A549 (cell line): ENCODE results near the gene CHRND. TPM values are rescaled to one million over a fixed set of nuclear protein-coding genes. Genes with fewer than 3 reads are reported as not detected.

ENCODE experiments used
- ATAC-seq, 2 experiments: fragments of 200-7000 bp in 1 of 2; fragments of >200 bp in 1 of 2; cut with Nextera tagmentation in 1 of 2; cut with Tn5 transposase in 1 of 2; 3 replicates each; pipeline versions ENCODE4 v1.8.0 to v1.9.1; 2018 to 2020; ENCODE audit warnings: mild to moderate bottlenecking in 1 of 2, moderate library complexity in 1 of 2
- CTCF ChIA-PET: fragments of 300-600 bp; sonication (Branson Sonifier 250); formaldehyde crosslinking; extraction: SDS; loops from one replicate; lab custom pipeline; 2021; ENCODE audit warnings: antibody characterized with exemption, inconsistent platforms; lab: Yijun Ruan, JAX
- POLR2A ChIA-PET: fragments of 350-600 bp; formaldehyde crosslinking; extraction: SDS; loops from one replicate; lab custom pipeline; 2021; ENCODE audit warnings: antibody characterized with exemption, inconsistent platforms; lab: Yijun Ruan, JAX
- DNase-seq, 2 experiments: peaks; one replicate each; pipeline versions ENCODE4 v3.0.0 to v3.0.0-alpha.2; 2011 to 2016; ENCODE audit warnings: low read depth in 1 of 2, low spot score in 1 of 2
- FAIRE-seq: peaks from 2 replicates; lab custom pipeline; 2011; peaks lifted over from hg19 to GRCh38; lab: Jason Lieb, UNC
- H3K27ac ChIP-seq, 2 experiments: fragments of >200 bp; sonication (Bioruptor Twin); formaldehyde crosslinking; 3 replicates each; pipeline ENCODE4 v1.5.1; 2016 to 2017
- H3K4me1 ChIP-seq: fragments of >200 bp; sonication (Bioruptor Twin); formaldehyde crosslinking; 3 replicates; pipeline ENCODE4 v1.6.1; 2016
- H3K4me2 ChIP-seq: fragments of >200 bp; sonication (Bioruptor Twin); formaldehyde crosslinking; 3 replicates; pipeline ENCODE4 v1.6.1; 2016
- H3K4me3 ChIP-seq: fragments of >200 bp; sonication (Bioruptor Twin); formaldehyde crosslinking; 3 replicates; pipeline ENCODE4 v1.5.1; 2016
- H3K9me3 ChIP-seq: fragments of >200 bp; sonication (Bioruptor Twin); formaldehyde crosslinking; 3 replicates; pipeline ENCODE4 v1.6.1; 2016
- CBX8 ChIP-seq: fragments of 200-600 bp; sonication (generic); IDR thresholded peaks from 2 replicates; pipeline ENCODE4 v1.6.1; 2016
- CHD2 ChIP-seq: fragments of 150-350 bp; IDR thresholded peaks from 2 replicates; pipeline ENCODE4 v1.6.1; 2014; ENCODE audit warnings: low read length; ENCODE audit not compliant: partially characterized antibody
- CHD4 ChIP-seq: fragments of 200-600 bp; sonication (generic); IDR thresholded peaks from 2 replicates; pipeline ENCODE4 v1.6.1; 2016; ENCODE audit warnings: antibody characterized with exemption, mild to moderate bottlenecking, borderline replicate concordance
- CTCF ChIP-seq: fragments of >200 bp; sonication (Bioruptor Twin); formaldehyde crosslinking; IDR thresholded peaks from 3 replicates; pipeline ENCODE4 v1.5.1; 2016
- EHF ChIP-seq: fragments of 250-450 bp; sonication (Bioruptor Pico); IDR thresholded peaks from 2 replicates; pipeline ENCODE4 v1.5.0; 2020; ENCODE audit warnings: mild to moderate bottlenecking
- EHMT2 ChIP-seq: fragments of 200-600 bp; sonication (generic); IDR thresholded peaks from 2 replicates; pipeline ENCODE4 v1.6.1; 2016; ENCODE audit warnings: antibody characterized with exemption, low read depth, mild to moderate bottlenecking, moderate library complexity
- EP300 ChIP-seq, 2 experiments: fragments of >200 bp; sonication (Bioruptor Twin); formaldehyde crosslinking; IDR thresholded peaks; 2 replicates in 1 of 2; 3 replicates in 1 of 2; pipeline ENCODE4 v1.6.1; 2016 to 2017
- FOSB ChIP-seq: fragments of 250-450 bp; sonication (Bioruptor Pico); IDR thresholded peaks from 2 replicates; pipeline ENCODE4 v1.5.0; 2020; ENCODE audit warnings: mild to moderate bottlenecking, moderate library complexity
- HDAC2 ChIP-seq: fragments of 200-600 bp; sonication (generic); IDR thresholded peaks from 2 replicates; pipeline ENCODE4 v1.6.1; 2016
- JUNB ChIP-seq: fragments of >200 bp; sonication (Bioruptor Twin); formaldehyde crosslinking; IDR thresholded peaks from 2 replicates; pipeline ENCODE4 v1.6.1; 2016
- KDM5A ChIP-seq: fragments of 200-600 bp; sonication (generic); IDR thresholded peaks from 2 replicates; pipeline ENCODE4 v1.6.1; 2016; ENCODE audit warnings: antibody characterized with exemption, mild to moderate bottlenecking
- MAFK ChIP-seq: fragments of 450-650 bp; IDR thresholded peaks from 2 replicates; pipeline ENCODE4 v1.6.1; 2014; ENCODE audit not compliant: partially characterized antibody
- MYC ChIP-seq: IDR thresholded peaks from 2 replicates; pipeline ENCODE4 v1.6.1; 2012; ENCODE audit warnings: mild to moderate bottlenecking, inconsistent platforms, low read length, improper control_type of control experiment, borderline replicate concordance
- NFE2L2 ChIP-seq: fragments of 150-350 bp; conservative IDR thresholded peaks from 2 replicates; pipeline ENCODE4 v1.6.1; 2014; ENCODE audit warnings: low read length
- NPAS2 ChIP-seq: fragments of 250-450 bp; sonication (Bioruptor Pico); IDR thresholded peaks from 2 replicates; pipeline ENCODE4 v1.8.0; 2022; ENCODE audit warnings: mild to moderate bottlenecking, moderate library complexity, borderline replicate concordance
- PBX3 ChIP-seq: IDR thresholded peaks from 2 replicates; pipeline ENCODE4 v1.6.1; 2012
- POLR2AphosphoS2 ChIP-seq: conservative IDR thresholded peaks from 2 replicates; pipeline ENCODE4 v1.6.1; 2012; ENCODE audit warnings: low read length, improper control_type of control experiment, inconsistent platforms
- RAD21 ChIP-seq, 2 experiments: fragments of >200 bp in 1 of 2; sonication (Bioruptor Twin) in 1 of 2; formaldehyde crosslinking in 1 of 2; IDR thresholded peaks in 1 of 2; conservative IDR thresholded peaks in 1 of 2; 2 replicates in 1 of 2; 3 replicates in 1 of 2; pipeline ENCODE4 v1.6.1; 2012 to 2018; ENCODE audit warnings: inconsistent platforms in 1 of 2
- RARB ChIP-seq: fragments of 250-450 bp; sonication (Bioruptor Pico); IDR thresholded peaks from 2 replicates; pipeline ENCODE4 v1.8.0; 2021; ENCODE audit warnings: mild to moderate bottlenecking, moderate library complexity
- RFX5 ChIP-seq: fragments of 450-650 bp; IDR thresholded peaks from 2 replicates; pipeline ENCODE4 v1.7.1; 2014; ENCODE audit warnings: antibody characterized with exemption, mild to moderate bottlenecking, moderate library complexity
- RNF2 ChIP-seq: fragments of 200-600 bp; sonication (generic); IDR thresholded peaks from 2 replicates; pipeline ENCODE4 v1.6.1; 2016; ENCODE audit warnings: low read depth, mild to moderate bottlenecking, antibody characterized with exemption, moderate library complexity, borderline replicate concordance
- SMC3 ChIP-seq: fragments of >200 bp; sonication (Bioruptor Twin); formaldehyde crosslinking; IDR thresholded peaks from 3 replicates; pipeline ENCODE4 v1.6.1; 2018; ENCODE audit warnings: inconsistent platforms
- SREBF2 ChIP-seq: fragments of 450-650 bp; IDR thresholded peaks from 2 replicates; pipeline ENCODE4 v1.6.1; 2014; ENCODE audit warnings: mild to moderate bottlenecking, moderate library complexity
- ZC3H11A ChIP-seq: fragments of 450-650 bp; IDR thresholded peaks from 2 replicates; pipeline ENCODE4 v1.6.1; 2014; ENCODE audit warnings: antibody characterized with exemption, mild to moderate bottlenecking
- ZFP36 ChIP-seq: fragments of 450-650 bp; IDR thresholded peaks from 2 replicates; pipeline ENCODE4 v1.6.1; 2014; ENCODE audit warnings: borderline replicate concordance; ENCODE audit not compliant: partially characterized antibody
- ZNF302 ChIP-seq: fragments of 250-450 bp; sonication (Bioruptor Pico); IDR thresholded peaks from 2 replicates; pipeline ENCODE4 v1.9.0; 2021; ENCODE audit warnings: inconsistent platforms, mild to moderate bottlenecking, moderate library complexity
- ZSCAN20 ChIP-seq: fragments of 250-450 bp; sonication (Bioruptor Pico); IDR thresholded peaks from 2 replicates; pipeline ENCODE4 v1.8.0; 2022; ENCODE audit warnings: mild to moderate bottlenecking, moderate library complexity
- WGBS: methylation state at CpG from one replicate; pipeline ENCODE4 v1.1.6; 2017; ENCODE audit errors: missing lambda C conversion rate; 5-methylcytosine and 5-hydroxymethylcytosine counted together
- polyA plus RNA-seq, 4 experiments: library from polyadenylated mRNA; depleted of rRNA in 3 of 4; stranded (reverse); fragments of >200 nt; fragmentation: RNase III in 1 of 4; extraction: RNeasy Plus Mini Kit Qiagen cat#74134 plus additional on column Dnase treatment in 1 of 4; gene quantifications; 2 replicates in 3 of 4; 3 replicates in 1 of 4; pipeline ENCODE4 v1.2.3, GENCODE V29; 2011 to 2017

The CHRND gene
- polyA plus RNA-seq, 2 of the 4 experiments (the other 2 are of a cell fraction): not detected

- no peak for TF ChIP-seq MAFK
Measured at GRCh38 chr2:232512602-232513001, 13.4 kb upstream of the CHRND start (continued).

GRCh38 chr2:232513353-232513752 is 12.6 kb upstream of the CHRND start:
- Histone ChIP-seq H3K9me3 (no peaks in the 10 kb centered on the region), H3K4me3 (no peak overlapping the region), H3K27ac (no peak overlapping the region), H3K4me2 (no peak overlapping the region), H3K4me1 (peaks cover 9% of the 10 kb centered on the region; the same call in 2 of the 3 replicates)
- CTCF ChIA-PET: interaction anchor here (1.0 to 7.9 kb wide), 3 partner anchors 9 to 98 kb away, joined by 3 to 77 read pairs (median 4); partner anchors contain the start of gene PRSS56
- WGBS: 44% methylated on average over 5 of the region's 5 CpGs
- no peak for FAIRE-seq
- DNase-seq: no peak
- no peak for ATAC-seq
- POLR2A ChIA-PET: no interaction called here
- no peak for TF ChIP-seq RNF2
- TF ChIP-seq ZC3H11A: no peak
- no peak for TF ChIP-seq SMC3
- TF ChIP-seq SREBF2: no peak
- no peak for TF ChIP-seq ZNF302 (CRISPR knock-in tag)
- no peak for TF ChIP-seq ZFP36
- TF ChIP-seq HDAC2: no peak
- TF ChIP-seq POLR2AphosphoS2: no peak
- no peak for TF ChIP-seq RAD21 (conservative IDR thresholded peaks at IDR 0.05 in 1 of 2, IDR thresholded peaks at IDR 0.05 in 1 of 2)
- no peak for TF ChIP-seq PBX3
- no peak for TF ChIP-seq ZSCAN20 (CRISPR knock-in tag)
- TF ChIP-seq CHD2: no peak
- TF ChIP-seq EHMT2: no peak
- TF ChIP-seq NPAS2 (CRISPR knock-in tag): no peak
- TF ChIP-seq RFX5: no peak
- no peak for TF ChIP-seq KDM5A
- TF ChIP-seq CBX8: no peak

GRCh38 chr2:232515639-232516038 is 10.3 kb upstream of the CHRND start:
- no peaks in the 10 kb centered on the region for H3K9me3 ChIP-seq
- DNase-seq (no peak), FAIRE-seq (no peak), ATAC-seq (no peak)
- no peak overlapping the region for H3K4me3 ChIP-seq
- CTCF ChIA-PET: interaction anchor here (1.1 to 2.1 kb wide), 5 partner anchors 8 to 615 kb away, joined by 4 to 7 read pairs (median 5); no protein-coding TSS in a partner anchor
- WGBS: 88% methylated on average over 7 of the region's 7 CpGs
- H3K4me1 ChIP-seq: peaks cover 9% of the 10 kb centered on the region; the same call in 2 of the 3 replicates
- POLR2A ChIA-PET: interaction anchor here (0.7 kb wide), 1 partner anchor 68 kb away, joined by 7 read pairs; no protein-coding TSS in a partner anchor
- TF ChIP-seq EHMT2: no peak
- TF ChIP-seq MYC: no peak
- TF ChIP-seq FOSB (CRISPR knock-in tag): no peak
- TF ChIP-seq SMC3: no peak
- no peak for TF ChIP-seq NFE2L2
- no peak for TF ChIP-seq CBX8
- H3K4me2 ChIP-seq: no peak overlapping the region
- no peak overlapping the region for H3K27ac ChIP-seq

GRCh38 chr2:232516551-232516950 is 9.4 kb upstream of the CHRND start:
- WGBS: 47% methylated on average over 3 of the region's 3 CpGs
- no peak overlapping the region for H3K4me3 ChIP-seq
- TF ChIP-seq FOSB (CRISPR knock-in tag): no peak
- no peak for TF ChIP-seq EHF (CRISPR knock-in tag)
- TF ChIP-seq CHD2: no peak
- no peak for TF ChIP-seq CHD4
- no peak for TF ChIP-seq EP300 (IDR thresholded peaks at IDR 0.05)
- TF ChIP-seq CTCF: no peak
- no peak for TF ChIP-seq RARB
- TF ChIP-seq RNF2: no peak
- TF ChIP-seq PBX3: no peak
- TF ChIP-seq JUNB: no peak
- TF ChIP-seq MYC: no peak
- TF ChIP-seq, all 56 proteins: peak for 0
- no peaks in the 10 kb centered on the region for H3K9me3 ChIP-seq
- DNase-seq: no peak
- peak overlapping the region; percentile 26; the same call in 1 of the 3 replicates for H3K4me2 ChIP-seq
- no peak overlapping the region for H3K27ac ChIP-seq
- peaks cover 9% of the 10 kb centered on the region; the same call in 2 of the 3 replicates for H3K4me1 ChIP-seq
- ATAC-seq: peak in 1 of 2 experiments; percentile 32; a peak in 2 of 6 replicates
- FAIRE-seq: no peak
- POLR2A ChIA-PET: no interaction called here
- CTCF ChIA-PET: interaction anchor here (1.5 to 8.2 kb wide), 4 partner anchors 7 to 72 kb away, joined by 4 to 107 read pairs (median 7); no protein-coding TSS in a partner anchor
